Activated naive CD4-positive, alpha-beta T cell treated with anti-CD3 and anti-CD28 coated beads, Interleukin-2, amount 50 U/mL, for 72 hours (primary cell): ENCODE results near the gene MYL4. TPM values are rescaled to one million over a fixed set of nuclear protein-coding genes. Genes with fewer than 3 reads are reported as not detected.
"Not testable (repeated sequence)": the region's sequence is repeated elsewhere in the genome, so short reads cannot be mapped to it uniquely, and the experiment has no call there.

Experiments
- ATAC-seq, 2 donors: fragments of 150-1000 bp; cut with Tn5 transposase; 2 replicates each; pipeline ENCODE4 v1.10.0; 2021; ENCODE audit warnings: mild to moderate bottlenecking in 2 of 2, moderate library complexity in 2 of 2
- DNase-seq, 2 donors: peaks; one replicate each; pipeline ENCODE4 v3.0.0; 2021 to 2022; ENCODE audit warnings: low spot score in 2 of 2
- H3K27ac Mint-ChIP-seq, 2 donors: one replicate each; pipeline ENCODE4 v1.8.0; 2022; ENCODE audit warnings: mild to moderate bottlenecking in 2 of 2, mixed read lengths in 2 of 2
- H3K36me3 Mint-ChIP-seq, 2 donors: one replicate each; pipeline ENCODE4 v1.8.0; 2022; ENCODE audit warnings: mixed read lengths in 2 of 2
- H3K9me3 Mint-ChIP-seq, 2 donors: one replicate each; pipeline ENCODE4 v1.8.0; 2022; ENCODE audit warnings: mixed read lengths in 2 of 2
- total RNA-seq, 2 donors: library from RNA; stranded (reverse); gene quantifications; one replicate each; pipeline ENCODE4 v1.2.3, GENCODE V29; 2022

The MYL4 gene
- not detected for total RNA-seq

GRCh38 chr17:47208744-47209488 lies at the start of gene MYL4:
Gene MYL4, plus strand, starts transcription at chr17:47209348. Its CDS starts 75 bp downstream, at chr17:47209423.
- peak within 1 kb of the TSS in 1 of 2 donors; percentile 17 for H3K27ac Mint-ChIP-seq

GRCh38 chr17:47162013-47162622 lies 47.0 kb upstream of the MYL4 start:
- H3K36me3 Mint-ChIP-seq: peaks cover 3 to 8% of the 10 kb centered on the region in 2 donors
- peak overlapping the region in 1 of 2 donors; percentile 65 for H3K27ac Mint-ChIP-seq
- no peak for ATAC-seq

More at GRCh38 chr17:47208744-47209488, at the start of gene MYL4:
- Mint-ChIP-seq H3K9me3 (no peaks in the 10 kb centered on the region), H3K36me3 (no peaks in the 10 kb centered on the region)
- ATAC-seq: no peak
- no peak for DNase-seq

GRCh38 chr17:47164263-47164662 lies 44.9 kb upstream of the MYL4 start:
- no peak for ATAC-seq
- Mint-ChIP-seq H3K27ac (peak overlapping the region in 1 of 2 donors; percentile 7), H3K9me3 (no peaks in the 10 kb centered on the region), H3K36me3 (peaks cover 0 to 12% of the 10 kb centered on the region in 2 donors)
- no peak for DNase-seq

More at GRCh38 chr17:47162013-47162622, 47.0 kb upstream of the MYL4 start:
- H3K9me3 Mint-ChIP-seq: no peaks in the 10 kb centered on the region
- DNase-seq: no peak

- DNase-seq (no peak), ATAC-seq (no peak)
- no peak overlapping the region for H3K27ac Mint-ChIP-seq
- peaks cover 0 to 12% of the 10 kb centered on the region in 2 donors for H3K36me3 Mint-ChIP-seq
- H3K9me3 Mint-ChIP-seq: no peaks in the 10 kb centered on the region
Measured at GRCh38 chr17:47165137-47165536, 44.0 kb upstream of the MYL4 start.

- H3K36me3 Mint-ChIP-seq, ATAC-seq, H3K9me3 Mint-ChIP-seq, DNase-seq, H3K27ac Mint-ChIP-seq: not testable (repeated sequence)
Measured at GRCh38 chr17:47166854-47167253, 42.3 kb upstream of the MYL4 start.

- DNase-seq, H3K36me3 Mint-ChIP-seq, ATAC-seq, H3K27ac Mint-ChIP-seq, H3K9me3 Mint-ChIP-seq: not testable (repeated sequence)
Measured at GRCh38 chr17:47168896-47169295, 40.3 kb upstream of the MYL4 start.

GRCh38 chr17:47170710-47171109 lies 38.4 kb upstream of the MYL4 start:
- Mint-ChIP-seq H3K36me3 (peaks cover 0 to 6% of the 10 kb centered on the region in 2 donors), H3K9me3 (no peaks in the 10 kb centered on the region), H3K27ac (no peak overlapping the region)
- no peak for ATAC-seq
- DNase-seq: no peak

- peak in 1 of 2 donors; percentile 31 for ATAC-seq
- Mint-ChIP-seq H3K36me3 (peaks cover 0 to 6% of the 10 kb centered on the region in 2 donors), H3K9me3 (no peaks in the 10 kb centered on the region), H3K27ac (no peak overlapping the region)
- DNase-seq: no peak
Measured at GRCh38 chr17:47172696-47173565, 36.2 kb upstream of the MYL4 start.

- H3K27ac Mint-ChIP-seq: peak overlapping the region in 1 of 2 donors; percentile 59
- not testable (repeated sequence) for H3K36me3 Mint-ChIP-seq, ATAC-seq, H3K9me3 Mint-ChIP-seq, DNase-seq
Measured at GRCh38 chr17:47174823-47175222, 34.3 kb upstream of the MYL4 start.

GRCh38 chr17:47176389-47176826 lies 32.7 kb upstream of the MYL4 start:
- no peak overlapping the region for H3K27ac Mint-ChIP-seq
- H3K36me3 Mint-ChIP-seq: peaks cover 4 to 7% of the 10 kb centered on the region in 2 donors
- no peak for ATAC-seq

GRCh38 chr17:47177261-47177660 lies 31.9 kb upstream of the MYL4 start:
- no peak overlapping the region for H3K27ac Mint-ChIP-seq
- no peak for DNase-seq
- H3K9me3 Mint-ChIP-seq: no peaks in the 10 kb centered on the region
- H3K36me3 Mint-ChIP-seq: peaks cover 4 to 7% of the 10 kb centered on the region in 2 donors
- ATAC-seq: no peak

More at GRCh38 chr17:47176389-47176826, 32.7 kb upstream of the MYL4 start:
- DNase-seq: no peak
- H3K9me3 Mint-ChIP-seq: no peaks in the 10 kb centered on the region

GRCh38 chr17:47179141-47179540 lies 30.0 kb upstream of the MYL4 start:
- DNase-seq: no peak
- Mint-ChIP-seq H3K36me3 (peaks cover 4 to 7% of the 10 kb centered on the region in 2 donors), H3K27ac (no peak overlapping the region), H3K9me3 (no peaks in the 10 kb centered on the region)
- ATAC-seq: no peak

GRCh38 chr17:47180337-47180736 lies 28.8 kb upstream of the MYL4 start:
- peaks cover 4 to 7% of the 10 kb centered on the region in 2 donors for H3K36me3 Mint-ChIP-seq
- DNase-seq: no peak

GRCh38 chr17:47180988-47181387 lies 28.2 kb upstream of the MYL4 start:
- H3K36me3 Mint-ChIP-seq, ATAC-seq, H3K9me3 Mint-ChIP-seq, DNase-seq, H3K27ac Mint-ChIP-seq: not testable (repeated sequence)

More at GRCh38 chr17:47180337-47180736, 28.8 kb upstream of the MYL4 start:
- no peak for ATAC-seq
- Mint-ChIP-seq H3K9me3 (no peaks in the 10 kb centered on the region), H3K27ac (no peak overlapping the region)

- ATAC-seq: no peak
- H3K27ac Mint-ChIP-seq: no peak overlapping the region
- DNase-seq: no peak
- no peaks in the 10 kb centered on the region for H3K9me3 Mint-ChIP-seq
- H3K36me3 Mint-ChIP-seq: peaks cover 15 to 19% of the 10 kb centered on the region in 2 donors
Measured at GRCh38 chr17:47184681-47185080, 24.5 kb upstream of the MYL4 start.

- peaks cover 0 to 3% of the 10 kb centered on the region in 2 donors for H3K9me3 Mint-ChIP-seq
Measured at GRCh38 chr17:47188271-47188875, 20.8 kb upstream of the MYL4 start.

More at GRCh38 chr17:47188271-47188875, 20.8 kb upstream of the MYL4 start:
- H3K27ac Mint-ChIP-seq: peak overlapping the region; percentile 98 to 100
- H3K36me3 Mint-ChIP-seq: peaks cover 11 to 12% of the 10 kb centered on the region in 2 donors
- peak in 1 of 2 donors; percentile 7 for ATAC-seq
- DNase-seq: peak in 1 of 2 donors; percentile 11
